Measurements from ENCODE around the gene TEX14.
"Not testable (repeated sequence)": the region's sequence is repeated elsewhere in the genome, so short reads cannot be mapped to it uniquely, and the experiment has no call there.

The TEX14 gene

GRCh38 chr17:58661499-58661898 is 30.3 kb downstream of the TEX14 start:
- ChIA-PET POLR2A (interaction anchor here (5.2 kb wide), 1 partner anchor 31 kb away, joined by 95 read pairs; no protein-coding TSS in a partner anchor), CTCF (interaction anchor here (0.6 kb wide), 1 partner anchor 334 kb away, joined by 3 read pairs; no protein-coding TSS in a partner anchor)
- TF ChIP-seq CTCF (IDR thresholded peaks at IDR 0.05; ENCODE audit: insufficient read depth, low read length, missing control alignments), result no peak
- no peak for DNase-seq (ENCODE audit: low read depth, low spot score)
- no peak overlapping the region for H3K4me3 ChIP-seq (ENCODE audit: low read depth, low read length)

- DNase-seq (ENCODE audit: low read depth, low spot score), result no peak
- H3K4me3 ChIP-seq (ENCODE audit: low read depth, low read length), result no peak overlapping the region
- no peak for TF ChIP-seq CTCF (IDR thresholded peaks at IDR 0.05; ENCODE audit: insufficient read depth, low read length, missing control alignments)
- ChIA-PET POLR2A (interaction anchor here (5.2 kb wide), 1 partner anchor 30 kb away, joined by 95 read pairs; no protein-coding TSS in a partner anchor), CTCF (interaction anchor here (1.5 kb wide), 1 partner anchor 345 kb away, joined by 3 read pairs; no protein-coding TSS in a partner anchor)
These were observed 31.2 kb downstream of the TEX14 start for GRCh38 chr17:58660621-58661020.

- H3K4me3 ChIP-seq (ENCODE audit: low read depth, low read length), result peak overlapping the region; percentile 50
- CTCF ChIA-PET, result interaction anchor here (1.2 to 1.5 kb wide), 2 partner anchors 344 to 346 kb away, joined by 3 read pairs; no protein-coding TSS in a partner anchor
- DNase-seq (ENCODE audit: low read depth, low spot score), result not testable (repeated sequence)
- POLR2A ChIA-PET, result interaction anchor here (0.8 to 5.2 kb wide), 4 partner anchors 17 to 141 kb away, joined by 3 to 95 read pairs (median 3); partner anchors contain the start of gene RAD51C
These were observed 32.1 kb downstream of the TEX14 start for GRCh38 chr17:58659714-58660084.

GRCh38 chr17:58658804-58659713 is 32.8 kb downstream of the TEX14 start:
- DNase-seq (ENCODE audit: low read depth, low spot score), result peak; percentile 95
- POLR2A ChIA-PET, result interaction anchor here (0.7 to 5.2 kb wide), 13 partner anchors 11 to 451 kb away, joined by 3 to 95 read pairs (median 3); partner anchors contain the start of gene RAD51C
- H3K4me3 ChIP-seq (ENCODE audit: low read depth, low read length), result peak overlapping the region; percentile 50
- CTCF ChIA-PET, result interaction anchor here (1.2 to 1.5 kb wide), 2 partner anchors 345 to 347 kb away, joined by 3 read pairs; no protein-coding TSS in a partner anchor
- no peak for TF ChIP-seq CTCF (IDR thresholded peaks at IDR 0.05; ENCODE audit: insufficient read depth, low read length, missing control alignments)

- ChIA-PET CTCF (interaction anchor here (0.8 kb wide), 1 partner anchor 26 kb away, joined by 3 read pairs; no protein-coding TSS in a partner anchor), POLR2A (interaction anchor here (0.7 to 5.2 kb wide), 10 partner anchors 10 to 450 kb away, joined by 3 to 95 read pairs (median 4); no protein-coding TSS in a partner anchor)
- H3K4me3 ChIP-seq (ENCODE audit: low read depth, low read length); DNase-seq (ENCODE audit: low read depth, low spot score): not testable (repeated sequence)
These were observed 33.7 kb downstream of the TEX14 start for GRCh38 chr17:58657962-58658803.

DNA sequence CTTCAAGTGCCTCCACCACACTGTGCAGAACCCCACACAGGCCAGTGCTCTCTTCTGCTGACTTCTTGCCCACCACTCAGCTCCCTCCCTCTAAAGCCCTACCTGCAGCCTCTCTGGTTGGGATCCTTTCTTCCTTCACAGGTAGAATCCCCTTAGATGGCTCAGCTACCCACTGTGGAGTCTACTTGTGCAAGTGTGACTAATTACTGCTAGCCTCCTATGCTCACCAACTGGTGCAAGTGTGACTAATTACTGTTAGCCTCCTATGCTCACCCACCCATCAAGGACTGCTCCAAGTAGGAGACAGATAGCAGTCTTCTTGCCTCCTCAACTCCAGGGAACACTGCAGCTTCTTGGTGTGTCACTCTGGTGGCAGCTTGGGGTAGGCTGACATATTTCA is 43.6 kb downstream of the TEX14 start:
- H3K4me3 ChIP-seq (ENCODE audit: low read depth, low read length), result no peak overlapping the region
- CTCF ChIA-PET, result interaction anchor here (1.0 kb wide), 1 partner anchor 16 kb away, joined by 3 read pairs; no protein-coding TSS in a partner anchor
- TF ChIP-seq CTCF (IDR thresholded peaks at IDR 0.05; ENCODE audit: insufficient read depth, low read length, missing control alignments), result no peak
- no peak for DNase-seq (ENCODE audit: low read depth, low spot score)
- POLR2A ChIA-PET, result interaction anchor here (1.2 kb wide), 1 partner anchor 10 kb away, joined by 5 read pairs; no protein-coding TSS in a partner anchor

Data from AG04449 (cell line).